Stimulated activated CD8-positive, alpha-beta memory T cell treated with anti-CD3 and anti-CD28 coated beads, Interleukin-15, amount 100 ng/mL, for 24 hours (primary cell): ENCODE results near the gene CREB3.

Source experiments
- DNase-seq: peaks from one replicate; pipeline ENCODE4 v3.0.0-alpha.2; 2020; ENCODE audit warnings: low read depth

CREB3 gene

GRCh38 chr9:35726931-35727330 is 5.5 kb upstream of the CREB3 start:
- DNase-seq, result no peak

GRCh38 chr9:35727676-35728040 is 4.8 kb upstream of the CREB3 start:
- no peak for DNase-seq

GRCh38 chr9:35728041-35728971 is 4.2 kb upstream of the CREB3 start:
- DNase-seq, result no peak

GRCh38 chr9:35729101-35729500 is 3.4 kb upstream of the CREB3 start:
- no peak for DNase-seq

GRCh38 chr9:35729700-35730485 is 2.6 kb upstream of the CREB3 start:
- DNase-seq, result no peak

- DNase-seq, result no peak
Measured at GRCh38 chr9:35730486-35730854, 2.0 kb upstream of the CREB3 start.

- DNase-seq, result no peak
Measured at GRCh38 chr9:35731415-35732184, 866 bp upstream of the CREB3 start.

GRCh38 chr9:35732800-35733541 is 505 bp downstream of the CREB3 start:
- DNase-seq, result no peak

- no peak for DNase-seq
Measured at GRCh38 chr9:35734096-35734495, 1.6 kb downstream of the CREB3 start.

- no peak for DNase-seq
Measured at GRCh38 chr9:35736201-35736633, 3.8 kb downstream of the CREB3 start.

- no peak for DNase-seq
Measured at GRCh38 chr9:35737143-35737542, 4.7 kb downstream of the CREB3 start.

GRCh38 chr9:35738186-35738585 is 5.7 kb downstream of the CREB3 start:
- no peak for DNase-seq

GRCh38 chr9:35738924-35739323 is 6.5 kb downstream of the CREB3 start:
- no peak for DNase-seq

- no peak for DNase-seq
Measured at GRCh38 chr9:35740243-35740642, 7.8 kb downstream of the CREB3 start.

- no peak for DNase-seq
Measured at GRCh38 chr9:35741740-35742139, 9.3 kb downstream of the CREB3 start.

- no peak for DNase-seq
Measured at GRCh38 chr9:35743452-35743851, 11.0 kb downstream of the CREB3 start.

GRCh38 chr9:35743880-35744518 is 11.5 kb downstream of the CREB3 start:
- no peak for DNase-seq

GRCh38 chr9:35745569-35745968 is 13.1 kb downstream of the CREB3 start:
- no peak for DNase-seq

GRCh38 chr9:35746583-35746982 is 14.1 kb downstream of the CREB3 start:
- no peak for DNase-seq

- DNase-seq, result no peak
Measured at GRCh38 chr9:35748242-35748857, 15.9 kb downstream of the CREB3 start.
